HG03432 (cell line): Measurements from ENCODE around the gene DECR2.
A peak's percentile ranks its signal among the peaks of the same experiment; 100 is the strongest.
"Not testable (repeated sequence)": the region's sequence is repeated elsewhere in the genome, so short reads cannot be mapped to it uniquely, and the experiment has no call there.

Experiments used
- ATAC-seq: cut with Tn5 transposase; IDR thresholded peaks from one replicate; pipeline ENCODE4 v1.9.1; 2021; ENCODE audit warnings: mild to moderate bottlenecking, moderate library complexity; ENCODE audit not compliant: unreplicated experiment

Gene DECR2, protein sequence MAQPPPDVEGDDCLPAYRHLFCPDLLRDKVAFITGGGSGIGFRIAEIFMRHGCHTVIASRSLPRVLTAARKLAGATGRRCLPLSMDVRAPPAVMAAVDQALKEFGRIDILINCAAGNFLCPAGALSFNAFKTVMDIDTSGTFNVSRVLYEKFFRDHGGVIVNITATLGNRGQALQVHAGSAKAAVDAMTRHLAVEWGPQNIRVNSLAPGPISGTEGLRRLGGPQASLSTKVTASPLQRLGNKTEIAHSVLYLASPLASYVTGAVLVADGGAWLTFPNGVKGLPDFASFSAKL

DNA sequence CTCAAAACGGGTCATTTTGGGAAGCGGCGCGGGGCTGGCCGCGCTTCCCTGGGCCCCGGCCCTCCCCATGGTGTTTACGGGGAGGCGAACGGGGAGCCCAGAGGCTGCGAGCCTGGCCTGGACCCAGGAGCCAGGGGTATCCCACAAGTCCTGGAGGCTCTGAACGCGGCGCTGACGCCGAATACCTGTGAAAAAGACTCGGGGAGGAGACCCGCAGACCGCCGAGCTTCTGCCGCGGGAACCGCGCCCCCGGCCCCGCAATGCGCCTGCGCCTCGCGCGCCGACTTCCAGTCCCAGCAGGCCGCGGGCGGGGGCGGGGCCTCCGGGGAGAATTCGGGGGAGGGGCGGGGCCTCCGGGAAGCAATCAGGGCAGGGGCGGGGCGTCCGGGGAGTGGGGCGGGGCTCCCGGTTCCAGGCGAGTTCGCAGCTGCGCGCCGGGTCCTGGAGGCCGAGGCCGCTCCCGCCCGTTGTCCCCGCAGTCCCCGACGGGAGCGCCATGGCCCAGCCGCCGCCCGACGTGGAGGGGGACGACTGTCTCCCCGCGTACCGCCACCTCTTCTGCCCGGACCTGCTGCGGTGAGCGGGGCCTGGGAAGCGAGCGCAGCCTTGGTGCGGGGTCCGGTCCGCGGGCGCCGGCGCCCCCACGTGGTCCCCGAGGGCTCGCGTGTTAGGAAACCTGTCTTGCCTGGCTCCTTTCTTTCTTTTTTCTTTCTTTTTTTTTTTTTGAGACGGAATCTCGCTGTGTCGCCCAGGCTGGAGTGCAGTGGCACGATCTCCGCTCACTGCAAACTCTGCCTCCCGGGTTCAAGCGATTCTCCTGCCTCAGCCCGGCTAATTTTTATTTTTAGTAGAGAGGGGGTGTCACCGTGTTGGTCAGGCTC, at the start of gene DECR2:
Gene DECR2 (plus strand): TSS at position 418 of the 881 bp plus-strand sequence. CDS start 79 bp downstream, at position 497.
- ATAC-seq = peak; percentile 54

DNA sequence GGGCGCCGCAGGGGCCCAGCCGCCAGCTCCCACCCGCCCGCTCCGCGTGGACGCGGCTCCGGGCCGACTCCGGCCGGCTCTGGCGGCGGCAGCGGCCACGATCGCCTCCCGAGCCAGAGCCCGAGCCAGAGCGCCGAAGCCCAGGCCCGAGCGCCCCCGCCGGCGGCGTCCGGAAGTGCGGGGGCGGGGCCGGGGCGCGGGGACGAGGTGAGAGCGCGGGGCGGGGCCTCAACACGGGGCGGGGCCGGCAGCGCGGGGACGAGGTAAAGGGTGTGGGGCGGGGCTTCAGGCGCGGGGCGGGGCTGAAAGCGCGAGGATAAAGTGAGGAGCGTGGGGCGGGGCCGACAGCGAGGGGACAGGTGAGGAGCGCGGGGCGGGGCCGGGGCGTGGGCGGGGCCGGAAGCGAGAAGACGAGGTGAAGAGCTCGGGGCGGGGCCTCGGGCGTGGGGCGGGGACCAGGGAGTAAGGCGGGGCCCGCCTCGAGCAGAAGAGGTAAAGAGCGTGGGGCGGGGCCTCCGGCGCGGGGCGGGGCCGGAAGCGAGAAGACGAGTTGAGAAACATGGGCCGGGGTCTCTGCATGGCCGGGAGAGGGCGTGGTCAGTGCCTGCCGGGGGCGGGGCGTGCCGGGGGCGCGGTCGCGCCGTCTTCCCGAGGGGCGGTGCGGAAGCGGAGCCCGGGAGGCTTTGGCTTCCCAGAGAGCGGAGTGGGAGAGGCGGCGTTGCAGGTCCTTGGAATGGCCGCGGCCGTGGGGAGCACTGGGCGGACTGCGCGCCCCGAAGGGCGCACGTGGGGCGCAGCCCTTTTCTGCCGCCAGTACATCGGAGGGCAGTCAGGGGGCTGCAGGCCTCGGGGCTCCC, 48.9 kb upstream of the DECR2 start, which contains the start of gene AXIN1:
Gene AXIN1 (minus strand): TSS at position 177 of the 857 bp plus-strand sequence. CDS start 5,698 bp downstream, outside the sequence.
- ATAC-seq = peak; percentile 66

DNA sequence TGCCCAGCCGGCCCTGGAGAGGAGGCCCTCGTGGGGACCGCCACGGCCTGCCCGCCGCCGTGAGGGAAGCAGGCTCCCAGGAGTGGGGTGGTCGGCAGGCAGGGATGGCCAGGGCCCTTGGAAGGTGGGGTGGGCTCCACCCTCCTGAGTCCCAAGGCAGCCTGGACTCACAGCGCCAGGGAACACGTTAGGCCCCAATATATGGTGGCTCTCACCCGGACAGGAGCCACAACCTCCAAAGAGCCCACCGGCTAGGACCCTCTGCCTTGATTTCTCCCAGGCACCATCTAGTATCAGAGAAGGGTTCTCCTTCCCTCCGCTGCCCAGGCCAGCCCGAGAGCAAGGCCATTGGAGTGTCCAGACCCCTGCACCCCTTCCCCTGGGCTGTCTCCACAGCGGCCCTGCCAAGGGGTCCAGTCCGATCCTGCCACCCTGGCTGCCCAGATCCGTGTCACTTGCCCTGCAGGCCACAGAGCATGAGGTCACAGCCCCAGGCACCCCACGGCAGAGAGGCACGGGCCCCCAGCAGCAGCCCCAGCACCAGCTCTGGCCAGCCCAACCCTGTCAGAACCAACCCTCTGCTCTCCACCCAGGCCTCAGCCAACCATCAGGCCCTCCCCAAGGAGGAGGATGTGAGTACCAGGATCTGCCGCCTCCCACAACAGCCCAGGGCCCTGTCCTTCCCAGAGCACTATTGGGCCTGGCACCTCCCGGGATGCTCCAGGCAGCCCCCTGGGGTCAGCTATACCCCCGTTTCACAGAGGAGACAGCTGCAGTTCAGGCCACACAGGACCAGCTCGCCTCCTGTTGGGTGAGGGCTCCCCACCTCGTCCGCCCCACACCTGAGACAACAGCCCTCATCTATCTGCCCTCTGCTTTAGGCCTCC, 48.0 kb upstream of the DECR2 start:
- ATAC-seq = no peak

DNA sequence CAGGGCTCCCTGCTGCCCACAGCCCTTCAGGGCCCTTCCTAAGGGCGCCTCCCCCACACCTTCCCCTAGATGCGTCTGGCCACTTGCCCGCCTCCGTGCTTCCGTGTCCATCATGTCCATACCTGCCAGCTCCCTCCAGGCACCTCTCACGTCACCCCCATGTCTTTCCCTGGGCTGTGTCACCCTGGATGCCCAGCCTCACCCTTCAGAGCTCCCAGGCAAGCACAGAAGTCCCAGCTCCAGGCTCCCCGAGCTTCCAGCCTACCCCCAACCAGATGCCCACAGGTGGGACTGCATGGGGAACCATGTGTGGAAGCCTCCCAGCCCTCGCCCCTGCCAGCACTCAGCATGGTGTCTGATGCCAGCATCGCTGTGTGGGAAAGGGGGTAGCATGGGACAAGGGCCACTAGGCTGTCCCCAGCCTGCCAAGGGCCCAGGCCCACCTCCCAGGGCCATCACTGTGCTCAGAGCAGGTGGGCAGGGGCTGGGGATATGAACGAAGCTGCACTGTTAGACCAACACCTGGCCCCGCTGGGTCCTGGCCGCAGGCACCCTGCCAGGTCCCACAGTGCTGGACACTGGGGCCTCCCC, 47.3 kb upstream of the DECR2 start:
- no peak for ATAC-seq

DNA sequence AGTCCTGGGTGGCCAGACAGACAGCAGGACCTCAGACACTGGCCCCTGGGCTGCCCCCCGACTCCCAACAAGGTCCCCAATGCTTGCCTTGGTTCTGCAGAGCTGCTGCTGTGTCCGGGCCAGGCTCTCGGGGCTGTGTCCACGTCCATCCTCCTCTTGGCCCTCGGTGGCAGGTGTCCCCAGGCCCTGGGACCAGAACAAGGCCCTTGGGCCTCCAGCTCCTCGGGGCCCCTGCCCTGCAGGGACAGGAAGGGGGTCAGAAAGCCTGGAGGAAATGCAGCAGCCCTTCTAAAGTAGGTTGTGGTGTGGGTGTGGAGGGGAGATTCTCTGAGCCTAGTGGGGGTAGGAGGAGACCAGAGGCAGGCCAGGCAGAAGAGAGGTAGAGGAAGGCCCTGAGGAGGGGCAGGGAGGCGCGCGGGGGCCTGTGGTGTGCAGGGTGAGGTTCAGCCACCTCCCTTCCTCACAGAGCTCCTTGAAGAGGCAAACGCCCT, 46.7 kb upstream of the DECR2 start:
- ATAC-seq = no peak

DNA sequence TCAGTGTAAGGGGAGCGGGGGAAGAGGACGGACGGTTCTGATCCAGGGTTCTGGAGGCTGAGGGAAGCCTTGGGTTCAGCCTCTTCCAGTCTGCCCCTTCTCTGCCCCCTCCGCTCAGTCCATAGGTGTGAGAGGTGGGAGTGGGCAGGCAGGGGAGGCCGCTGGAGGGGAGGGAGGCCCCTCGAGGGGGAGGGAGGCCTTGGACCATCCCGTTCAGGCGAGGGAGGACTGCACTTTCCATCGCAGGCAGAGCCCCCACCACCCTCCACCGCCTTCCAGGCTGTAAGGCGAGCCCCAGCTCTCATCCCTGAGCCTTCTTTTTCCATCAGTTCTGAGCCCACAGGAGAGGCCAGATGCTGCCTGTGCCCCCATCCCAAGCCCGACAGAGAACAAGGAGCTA, 44.9 kb upstream of the DECR2 start:
- no peak for ATAC-seq

DNA sequence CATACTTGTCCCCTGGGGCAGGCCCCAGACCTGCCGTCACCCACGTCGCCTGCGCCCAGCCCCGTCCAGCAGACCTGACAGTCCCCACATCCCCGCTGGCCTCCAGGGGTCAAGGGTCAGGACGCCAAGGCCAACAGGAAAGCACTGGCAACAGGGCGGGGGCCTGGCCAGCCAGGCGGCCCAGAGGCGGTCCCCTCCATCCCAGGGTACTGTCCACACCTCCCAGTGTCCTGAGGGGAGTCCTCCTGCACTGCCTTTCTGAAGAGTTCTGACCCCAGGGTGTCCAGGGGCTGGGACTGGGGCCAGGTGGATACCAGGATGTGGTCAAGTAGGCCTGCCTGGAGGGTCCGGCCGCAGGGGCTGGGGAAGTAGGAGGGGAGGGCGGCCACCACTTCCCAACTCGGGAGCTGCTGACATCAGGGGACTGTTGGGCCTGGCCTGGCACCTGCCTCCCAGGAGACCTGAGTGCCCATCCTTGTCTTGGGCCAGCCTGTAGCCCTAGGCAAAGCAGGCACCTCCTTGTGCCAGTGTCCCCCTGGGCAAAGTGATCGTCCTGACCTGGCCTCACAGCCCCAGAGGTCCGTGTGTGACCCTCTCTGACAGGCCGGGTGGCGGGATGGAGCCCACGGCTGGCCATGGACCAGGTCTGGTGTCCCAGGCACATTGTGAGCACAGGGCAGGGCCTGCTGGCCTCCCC, 42.5 kb upstream of the DECR2 start:
- no peak for ATAC-seq

DNA sequence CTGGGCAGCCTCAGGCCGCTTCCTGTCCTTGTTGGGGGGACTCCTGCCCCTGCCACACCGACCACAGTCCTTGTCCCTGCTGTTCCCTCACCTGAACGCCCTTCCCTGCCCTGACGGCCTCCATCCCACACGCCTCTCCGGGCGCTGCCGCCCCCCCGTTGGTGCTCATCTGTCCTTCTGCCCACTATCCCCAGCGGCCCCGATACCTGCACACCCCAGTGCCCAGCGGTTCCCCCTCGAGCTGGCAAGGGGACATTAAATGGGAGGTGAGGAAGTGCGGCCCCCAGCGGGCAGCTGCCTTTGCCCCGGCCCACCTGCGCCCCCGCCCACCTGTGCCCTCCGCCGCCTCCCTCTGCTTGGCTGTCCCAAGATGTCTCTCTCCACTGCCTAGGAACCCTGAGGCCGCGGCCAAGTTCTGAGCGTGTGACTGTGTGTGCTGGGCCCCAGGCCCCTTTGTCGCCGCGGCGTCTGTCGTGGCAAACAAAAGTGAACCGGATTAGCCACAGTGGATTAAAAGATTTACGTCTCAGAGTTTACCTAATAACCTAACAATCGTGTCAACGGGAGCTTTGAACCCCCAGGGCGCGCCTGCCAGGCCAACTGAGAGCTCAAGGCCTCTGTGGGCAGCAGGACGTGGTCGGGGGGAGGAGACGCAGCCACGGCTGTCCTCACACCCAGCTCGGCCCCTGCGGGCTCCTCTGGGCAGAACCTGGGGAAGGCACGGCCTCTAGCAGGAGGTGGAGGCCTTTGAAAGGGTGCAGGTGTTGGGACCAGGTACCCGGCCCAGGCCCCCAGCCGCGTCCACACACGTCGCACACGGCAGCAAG, 41.6 kb upstream of the DECR2 start:
- no peak for ATAC-seq

DNA sequence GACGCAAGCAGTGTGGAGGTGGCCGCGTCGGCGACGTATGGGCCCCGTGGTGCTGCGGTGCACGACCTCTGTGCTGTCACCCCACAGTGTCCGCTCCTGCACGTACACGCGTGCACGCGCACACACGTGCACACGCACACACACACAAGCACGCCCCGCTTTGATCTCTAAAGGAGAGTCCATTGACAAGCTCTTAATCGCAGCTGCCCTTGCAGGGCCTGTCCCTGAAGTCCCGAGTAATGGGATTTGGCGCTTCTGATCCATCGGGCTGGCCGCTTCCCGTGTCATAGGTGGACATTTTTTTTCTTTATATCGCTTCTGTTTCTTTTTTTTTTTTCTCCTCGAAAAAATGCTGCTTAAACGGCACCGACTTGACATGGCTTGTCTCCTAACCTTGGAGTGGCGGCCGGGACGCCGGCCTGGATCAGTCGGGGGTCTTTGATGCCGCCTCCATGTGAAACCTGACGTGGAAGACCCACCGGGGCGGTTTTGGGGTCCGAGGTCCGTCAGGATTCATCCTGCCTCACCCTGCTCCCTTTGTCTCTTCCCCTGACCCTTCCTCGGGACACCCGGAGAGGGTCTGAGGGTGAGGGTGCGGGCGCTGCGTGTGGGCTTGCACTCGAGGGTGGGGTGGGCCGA, 40.9 kb upstream of the DECR2 start:
- ATAC-seq = no peak

DNA sequence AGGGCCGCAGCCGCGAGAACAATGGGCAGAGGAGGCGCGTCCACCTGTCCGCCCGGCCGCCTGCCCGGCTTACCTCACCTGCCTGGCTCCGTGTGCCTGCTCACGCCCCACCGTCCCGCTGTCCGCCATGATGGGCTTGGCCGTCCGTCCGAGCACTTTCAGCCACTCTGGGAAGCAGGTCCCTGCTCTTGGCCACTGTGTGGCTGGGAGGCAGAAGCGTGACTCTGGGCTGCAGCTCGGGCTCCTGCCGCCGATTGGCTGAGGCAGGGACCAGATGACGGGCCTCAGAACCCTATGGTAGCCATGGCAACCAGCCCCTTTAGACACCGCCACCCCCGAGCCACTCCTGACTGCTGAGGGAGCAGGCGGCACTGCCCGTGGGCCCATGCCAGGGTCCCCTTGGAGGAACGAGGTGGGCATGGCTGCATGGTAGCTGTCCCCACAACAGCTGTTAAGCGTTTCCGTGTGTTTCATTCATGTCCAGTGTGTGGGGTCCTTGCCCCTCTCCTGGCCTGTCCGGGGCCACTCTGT, 40.3 kb upstream of the DECR2 start:
- ATAC-seq = no peak

DNA sequence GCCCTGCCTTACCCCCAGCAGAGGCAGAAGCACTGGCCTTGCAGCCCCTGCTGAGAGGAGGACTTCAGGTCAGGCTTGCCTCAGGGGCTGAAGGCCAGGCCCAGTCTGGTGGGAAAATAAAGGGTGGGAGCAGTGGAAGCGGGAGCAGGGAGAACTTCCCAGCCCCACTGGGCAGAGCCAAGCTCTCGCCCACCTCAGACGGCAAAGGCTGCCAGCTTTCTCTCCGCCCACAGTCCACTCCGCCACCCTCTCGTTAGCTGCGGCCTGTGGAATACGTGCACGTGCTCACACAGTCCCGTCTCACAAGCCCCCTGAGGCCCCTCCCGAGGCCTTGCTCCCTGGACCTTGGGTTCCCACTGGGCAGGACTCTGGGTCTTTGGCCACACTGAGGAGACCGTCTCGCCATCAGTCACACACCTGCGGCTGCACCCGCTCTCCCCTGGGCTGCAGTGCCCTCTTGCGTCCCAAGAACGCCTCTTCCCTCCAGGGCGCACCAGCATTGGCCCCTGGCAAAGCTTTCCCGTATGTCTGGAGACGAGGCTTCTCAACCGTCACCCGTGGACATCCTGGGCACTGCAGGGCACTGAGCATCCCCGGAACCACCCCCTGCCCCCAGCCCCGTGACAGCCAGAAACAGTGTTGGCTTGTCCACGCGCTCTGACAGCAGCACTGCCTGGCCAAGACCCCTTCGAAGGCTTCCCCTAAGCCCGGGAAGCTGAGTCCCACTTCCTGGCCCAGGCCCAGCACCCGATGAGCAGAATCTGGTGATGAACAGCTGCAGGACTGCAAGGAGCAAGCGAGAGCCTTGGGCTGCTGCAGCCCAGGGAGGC, 39.6 kb upstream of the DECR2 start:
- peak; percentile 54 for ATAC-seq

DNA sequence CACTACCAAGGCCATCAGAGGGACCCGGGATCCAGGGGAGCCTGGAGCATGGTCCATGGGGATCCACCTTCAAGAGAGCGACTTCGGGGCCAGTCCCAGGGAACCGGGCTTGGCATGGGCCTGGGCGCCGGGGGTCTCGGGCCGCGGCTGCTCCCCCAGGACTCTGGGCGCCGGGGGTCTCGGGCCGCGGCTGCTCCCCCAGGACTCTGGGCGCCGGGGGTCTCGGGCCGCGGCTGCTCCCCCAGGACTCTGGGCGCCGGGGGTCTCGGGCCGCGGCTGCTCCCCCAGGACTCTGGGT, 39.0 kb upstream of the DECR2 start:
- ATAC-seq = not testable (repeated sequence)

DNA sequence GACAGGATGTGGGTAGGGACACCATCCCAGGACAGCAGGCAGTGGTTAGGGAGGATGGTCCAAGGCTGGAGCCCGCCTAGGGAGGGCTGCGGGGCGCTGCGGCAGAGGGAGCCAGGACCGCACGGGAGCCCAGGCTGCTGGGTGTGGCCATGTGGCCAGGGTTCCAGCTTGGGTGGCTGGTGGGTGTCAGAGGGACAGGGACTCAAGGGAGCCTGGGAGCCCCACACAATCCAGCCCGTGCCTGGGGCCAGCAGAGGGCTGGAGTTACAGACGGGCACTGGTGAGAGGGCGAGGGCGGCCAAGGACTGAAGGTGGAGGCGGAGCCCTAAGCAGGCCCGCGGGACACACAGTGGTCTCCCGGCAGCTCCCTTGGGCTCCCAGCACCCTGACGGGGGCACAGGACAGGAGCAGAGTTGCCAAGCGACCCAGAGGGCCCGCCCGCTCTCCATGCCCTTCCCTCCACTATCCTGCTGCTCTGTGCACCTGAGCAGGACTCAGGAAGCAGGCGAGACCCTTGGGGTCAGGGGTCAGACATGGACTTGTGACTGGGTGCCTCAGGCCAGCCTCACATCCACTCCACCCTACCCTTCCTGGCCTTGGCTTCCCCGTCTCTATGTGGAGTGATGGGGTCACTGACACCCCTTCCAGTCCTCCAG, 38.4 kb upstream of the DECR2 start:
- no peak for ATAC-seq

DNA sequence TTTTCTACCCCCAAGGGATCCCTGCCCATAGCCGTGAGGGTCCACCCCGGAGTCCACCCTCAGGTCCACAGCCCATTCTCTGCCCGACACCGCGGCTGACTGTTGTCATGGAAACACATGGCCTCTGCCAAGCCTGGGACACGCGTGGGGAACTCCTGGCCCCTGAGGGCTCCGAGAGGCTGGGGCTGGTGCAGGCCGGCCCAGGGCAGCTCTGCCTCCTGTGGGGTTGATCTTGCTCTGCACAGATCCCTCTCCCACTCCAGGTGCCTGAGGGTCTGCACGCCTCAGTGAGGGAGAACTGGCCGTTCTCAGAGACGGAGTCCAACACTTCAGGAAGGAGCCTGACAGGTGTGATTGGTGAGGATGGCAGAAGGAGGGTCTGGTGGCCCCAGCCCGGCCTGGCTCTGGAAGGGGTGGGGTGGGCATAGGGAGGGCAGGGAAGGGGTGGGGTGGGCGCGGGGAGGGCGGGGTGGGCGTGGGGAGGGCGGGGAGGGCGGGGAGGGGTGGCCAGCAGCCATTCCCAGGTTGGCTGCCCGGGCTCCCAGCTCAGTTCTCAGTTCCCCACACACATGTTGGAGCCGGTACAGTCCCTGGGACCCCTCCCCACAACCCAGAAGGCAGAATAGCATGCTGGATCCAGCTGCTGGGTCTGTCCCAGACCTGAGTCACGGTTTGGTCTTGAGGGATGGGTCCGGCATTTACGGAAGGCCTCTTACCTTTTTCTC, 37.8 kb upstream of the DECR2 start:
- no peak for ATAC-seq
